Fibroblast of the aortic adventitia (primary cell): ENCODE data around the gene AP3D1. TPM values are rescaled to one million over a fixed set of nuclear protein-coding genes. Genes with fewer than 3 reads are reported as not detected.
"Not testable (repeated sequence)": the region's sequence is repeated elsewhere in the genome, so short reads cannot be mapped to it uniquely, and the experiment has no call there.

Source experiments
- DNase-seq: peaks from one replicate; pipeline ENCODE4 v3.0.0-alpha.2; 2010; ENCODE audit warnings: low read depth
- H3K4me3 ChIP-seq: 2 replicates; pipeline ENCODE4 v1.5.1; 2011; ENCODE audit warnings: low read depth, mild to moderate bottlenecking, control low read depth, low read length, moderate library complexity
- total RNA-seq: library from RNA; depleted of rRNA; stranded (reverse); fragments of >200 nt; gene quantifications from 2 replicates; pipeline ENCODE4 v1.2.3, GENCODE V29; 2012; ENCODE audit warnings: low replicate concordance
- TF ChIP-seq, protein P1 (sequence below): IDR thresholded peaks from 2 replicates; pipeline ENCODE4 v1.5.1; 2011; ENCODE audit warnings: mild to moderate bottlenecking, low read length, control low read depth, inconsistent platforms; ENCODE audit not compliant: insufficient read depth

Gene AP3D1
- total RNA-seq, 1 donor = 102 TPM

DNA sequence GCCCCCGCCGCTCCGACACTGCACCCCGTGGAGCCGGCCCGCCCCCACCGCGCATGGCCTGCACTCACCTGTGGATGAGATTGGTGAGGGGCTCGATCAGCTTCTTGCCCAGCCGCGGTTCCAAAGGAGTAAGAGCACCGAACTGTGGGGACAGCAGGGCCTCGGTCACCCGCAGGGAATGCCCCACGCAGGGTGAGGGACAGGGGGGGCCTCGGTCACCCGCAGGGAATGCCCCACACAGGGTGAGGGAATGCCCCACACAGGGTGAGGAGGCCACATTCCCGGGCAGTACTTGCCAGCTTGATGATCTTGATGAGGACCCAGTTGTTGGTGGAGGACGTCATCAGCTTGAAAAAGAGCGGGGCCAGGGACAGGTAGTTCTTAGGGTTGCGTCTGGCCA is 22.3 kb downstream of the AP3D1 start:
- no peak overlapping the region for H3K4me3 ChIP-seq
- DNase-seq = no peak
- TF ChIP-seq, protein P1, sequence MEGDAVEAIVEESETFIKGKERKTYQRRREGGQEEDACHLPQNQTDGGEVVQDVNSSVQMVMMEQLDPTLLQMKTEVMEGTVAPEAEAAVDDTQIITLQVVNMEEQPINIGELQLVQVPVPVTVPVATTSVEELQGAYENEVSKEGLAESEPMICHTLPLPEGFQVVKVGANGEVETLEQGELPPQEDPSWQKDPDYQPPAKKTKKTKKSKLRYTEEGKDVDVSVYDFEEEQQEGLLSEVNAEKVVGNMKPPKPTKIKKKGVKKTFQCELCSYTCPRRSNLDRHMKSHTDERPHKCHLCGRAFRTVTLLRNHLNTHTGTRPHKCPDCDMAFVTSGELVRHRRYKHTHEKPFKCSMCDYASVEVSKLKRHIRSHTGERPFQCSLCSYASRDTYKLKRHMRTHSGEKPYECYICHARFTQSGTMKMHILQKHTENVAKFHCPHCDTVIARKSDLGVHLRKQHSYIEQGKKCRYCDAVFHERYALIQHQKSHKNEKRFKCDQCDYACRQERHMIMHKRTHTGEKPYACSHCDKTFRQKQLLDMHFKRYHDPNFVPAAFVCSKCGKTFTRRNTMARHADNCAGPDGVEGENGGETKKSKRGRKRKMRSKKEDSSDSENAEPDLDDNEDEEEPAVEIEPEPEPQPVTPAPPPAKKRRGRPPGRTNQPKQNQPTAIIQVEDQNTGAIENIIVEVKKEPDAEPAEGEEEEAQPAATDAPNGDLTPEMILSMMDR = no peak

DNA sequence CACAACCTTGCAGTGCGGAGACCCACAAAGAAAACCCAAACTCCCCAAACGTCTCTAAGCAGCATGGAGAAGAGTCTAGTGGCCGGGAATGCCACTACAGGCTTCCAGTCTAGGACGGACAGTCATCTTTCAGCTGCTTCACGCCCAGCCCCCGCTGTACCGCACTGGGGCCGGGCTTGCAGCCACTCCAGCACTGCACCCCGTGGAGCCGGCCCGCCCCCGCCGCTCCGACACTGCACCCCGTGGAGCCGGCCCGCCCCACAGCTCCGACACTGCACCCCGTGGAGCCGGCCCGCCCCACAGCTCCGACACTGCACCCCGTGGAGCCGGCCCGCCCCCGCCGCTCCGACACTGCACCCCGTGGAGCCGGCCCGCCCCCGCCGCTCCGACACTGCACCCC is 23.1 kb downstream of the AP3D1 start:
- H3K4me3 ChIP-seq, DNase-seq: not testable (repeated sequence)

DNA sequence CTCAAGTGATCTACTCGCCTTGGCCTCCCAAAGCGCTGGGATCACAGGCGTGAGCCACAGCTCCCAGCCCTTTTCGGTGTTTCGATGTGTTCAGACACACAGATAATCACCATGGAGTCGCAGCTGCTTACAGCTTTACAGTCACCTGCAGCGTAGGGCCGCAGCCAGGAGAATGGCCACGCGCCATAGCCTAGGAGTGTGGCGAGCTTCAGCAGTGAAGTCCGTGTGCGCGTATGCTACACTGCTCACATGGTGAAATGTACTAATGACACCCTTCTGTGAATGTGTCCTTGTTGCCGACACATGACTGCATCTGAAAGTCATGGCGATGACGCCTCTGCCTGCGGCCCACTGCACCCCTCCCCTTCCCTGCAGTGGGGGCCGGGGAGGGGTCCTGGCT is 23.6 kb downstream of the AP3D1 start:
- TF ChIP-seq, protein P1 = no peak
- H3K4me3 ChIP-seq = no peak overlapping the region

DNA sequence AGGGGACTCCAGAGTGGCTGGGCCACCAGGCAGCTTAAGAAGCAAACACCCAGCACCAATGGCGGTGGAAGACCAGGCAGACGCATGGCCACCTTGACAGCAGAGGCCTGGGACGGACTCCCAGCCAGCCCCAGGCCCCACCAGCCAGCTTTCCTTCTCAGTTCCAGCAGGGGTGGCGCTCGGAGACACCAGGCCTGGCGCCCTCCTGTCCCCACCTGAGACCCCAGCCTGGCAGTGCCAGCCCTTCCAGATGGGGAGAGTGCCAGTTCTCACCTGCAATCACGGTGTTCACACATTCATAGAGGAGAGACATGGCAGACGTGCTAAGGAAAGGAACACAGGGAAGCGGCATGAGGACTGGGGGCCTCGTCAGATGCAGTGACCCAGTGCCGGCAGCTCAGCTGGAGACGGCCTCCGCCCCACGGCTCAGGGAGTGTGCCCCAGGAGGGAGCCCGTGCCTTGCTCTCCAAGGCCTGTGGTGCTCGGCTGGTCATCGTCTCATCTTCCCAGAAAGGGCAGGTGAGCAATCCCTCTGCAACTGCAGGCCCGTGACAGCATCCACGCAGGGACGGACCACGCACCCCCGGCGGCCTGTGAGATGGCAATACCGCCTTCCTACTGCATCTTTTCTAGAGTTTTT is 24.4 kb downstream of the AP3D1 start:
- TF ChIP-seq, protein P1 = no peak

More for the DNA sequence above, 23.6 kb downstream of the AP3D1 start:
- no peak for DNase-seq

DNA sequence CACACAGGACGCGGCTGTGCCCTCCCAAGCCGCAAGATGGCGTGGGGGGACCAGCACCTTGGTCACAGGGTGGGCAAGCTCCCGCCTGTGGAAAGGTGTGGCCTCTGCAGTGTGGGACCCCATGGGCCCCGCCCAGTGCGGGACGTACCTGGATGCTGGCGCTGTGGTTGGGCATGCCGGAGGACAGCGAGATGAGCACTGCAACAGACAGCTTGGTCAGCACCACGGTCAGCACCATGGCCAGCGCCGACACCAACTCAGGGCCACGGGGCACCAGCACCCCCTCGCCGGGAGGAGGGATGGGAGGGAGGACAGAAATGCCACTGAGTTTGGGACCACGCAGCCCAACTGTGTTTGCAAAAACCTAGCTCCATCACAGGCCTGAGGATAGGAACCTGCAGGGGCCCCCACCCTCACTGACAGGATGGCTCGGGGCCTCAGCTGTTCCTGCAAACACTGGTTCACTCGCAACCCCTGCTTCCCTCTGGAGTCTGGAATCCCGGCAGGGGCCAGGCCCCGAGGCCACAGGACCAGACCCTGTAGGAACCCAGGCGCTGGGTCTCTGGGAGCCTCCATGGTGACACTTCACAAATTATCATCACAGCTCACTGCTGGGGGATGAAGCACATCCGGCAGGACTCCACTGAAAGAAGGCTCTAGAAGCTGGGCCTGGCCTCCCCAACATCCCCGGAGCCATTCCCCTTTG is 27.5 kb downstream of the AP3D1 start:
- TF ChIP-seq, protein P1 = no peak
- no peak for DNase-seq
- H3K4me3 ChIP-seq = no peak overlapping the region

More for the DNA sequence above, 24.4 kb downstream of the AP3D1 start:
- no peak for DNase-seq
- H3K4me3 ChIP-seq = no peak overlapping the region

DNA sequence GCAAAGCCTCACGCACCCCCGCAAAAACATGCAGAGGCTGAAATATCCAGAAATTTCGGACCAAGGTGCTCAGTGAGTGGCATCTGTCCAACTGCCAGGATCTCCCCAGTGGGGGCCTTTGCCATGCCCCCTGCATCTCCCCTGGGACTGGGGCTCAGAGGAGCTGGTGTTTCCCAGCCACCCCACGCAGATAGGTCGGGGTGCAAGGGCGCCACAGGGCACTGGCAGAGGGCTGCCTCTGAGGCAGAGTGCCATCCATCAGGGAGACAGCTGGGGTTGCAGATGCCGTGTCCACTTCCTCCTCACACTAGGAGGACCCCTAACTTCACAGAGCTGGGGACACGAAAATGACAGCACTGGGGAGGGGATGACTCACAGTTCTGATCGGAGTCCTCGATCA is 28.4 kb downstream of the AP3D1 start:
- H3K4me3 ChIP-seq = no peak overlapping the region
- TF ChIP-seq, protein P1 = no peak
- DNase-seq = no peak

DNA sequence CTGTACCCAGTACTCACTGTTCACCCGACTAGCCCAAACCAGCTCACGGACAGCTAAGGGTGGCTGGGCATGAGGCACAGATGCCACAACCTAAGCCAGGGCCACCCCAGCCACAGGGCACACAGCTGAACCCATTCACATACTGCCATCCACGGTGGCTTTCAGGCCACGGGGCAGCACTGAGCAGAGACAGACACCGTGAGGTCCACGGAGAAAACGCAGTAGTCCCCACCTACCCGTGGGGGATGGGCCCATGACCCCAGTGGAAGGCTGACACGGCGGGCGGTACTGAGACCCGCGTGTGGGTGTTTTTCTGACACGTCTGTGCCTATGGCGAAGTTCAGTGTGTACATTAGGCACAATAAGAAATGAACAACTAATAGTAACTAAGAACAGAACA is 29.1 kb downstream of the AP3D1 start:
- no peak for DNase-seq
- no peak overlapping the region for H3K4me3 ChIP-seq
- TF ChIP-seq, protein P1 = no peak
